GM21786 (cell line): ENCODE results near the gene TBC1D1.
A peak's percentile ranks its signal among the peaks of the same experiment; 100 is the strongest.

Source experiments
- ATAC-seq: cut with Tn5 transposase; IDR thresholded peaks from one replicate; pipeline ENCODE4 v1.9.1; 2021; ENCODE audit not compliant: unreplicated experiment

Gene TBC1D1

GRCh38 chr4:37890801-37891259 lies at the start of gene TBC1D1:
TBC1D1 (plus strand) TSS chr4:37891084; CDS start chr4:37902096, 11,012 bp downstream.
- peak; percentile 23 for ATAC-seq

GRCh38 chr4:37844204-37844603 lies 46.7 kb upstream of the TBC1D1 start:
- no peak for ATAC-seq

GRCh38 chr4:37845201-37845600 lies 45.7 kb upstream of the TBC1D1 start:
- ATAC-seq, result no peak

DNA sequence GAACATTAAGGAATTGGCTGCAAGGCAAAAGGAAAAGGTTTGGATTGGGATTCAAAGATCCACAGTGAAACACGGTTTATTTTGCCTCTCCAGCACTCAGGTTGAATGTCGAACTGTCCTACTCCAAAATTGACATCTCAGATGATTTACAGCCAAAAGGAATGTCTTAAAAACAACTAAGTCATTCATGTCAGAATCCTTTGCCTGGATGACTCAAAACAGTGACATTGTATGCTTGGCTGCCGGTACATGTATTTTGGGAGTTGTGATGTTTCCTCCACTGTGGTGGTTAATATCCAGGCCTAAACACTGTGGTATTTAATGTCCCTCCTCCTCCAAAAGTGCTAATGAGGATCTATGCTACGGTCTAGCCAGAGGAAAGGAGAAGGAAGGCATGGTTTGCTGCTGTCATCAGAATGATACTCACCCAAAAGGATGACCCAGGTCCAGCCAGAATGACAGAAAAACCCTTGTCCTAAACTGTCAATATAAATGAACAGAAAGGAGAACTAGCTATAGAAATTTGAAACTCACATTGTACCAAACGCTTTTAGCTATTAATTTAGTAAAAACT lies 43.5 kb upstream of the TBC1D1 start:
- ATAC-seq, result no peak

DNA sequence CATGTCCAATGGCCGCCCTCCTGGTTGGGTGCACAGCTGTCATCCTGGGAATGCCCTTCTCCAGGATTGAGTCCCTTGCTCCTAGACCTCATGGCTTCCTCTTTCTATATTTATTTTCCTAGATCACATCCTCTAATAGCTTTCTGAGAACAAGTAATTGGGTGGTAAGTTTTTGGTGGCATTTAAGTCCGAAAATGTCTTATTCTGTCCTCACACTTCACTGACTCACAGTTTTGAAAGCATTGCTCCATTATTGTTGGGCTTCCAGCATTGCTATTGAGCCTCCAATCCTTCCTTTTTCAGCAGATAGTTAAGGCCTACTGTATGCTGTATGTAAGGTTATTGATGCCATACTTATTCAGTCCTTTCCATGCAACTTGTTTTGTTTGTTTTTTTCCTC lies 38.5 kb upstream of the TBC1D1 start:
- ATAC-seq, result no peak

GRCh38 chr4:37858112-37858511 lies 32.8 kb upstream of the TBC1D1 start:
- ATAC-seq, result no peak

GRCh38 chr4:37858872-37859271 lies 32.0 kb upstream of the TBC1D1 start:
- no peak for ATAC-seq

- no peak for ATAC-seq
These were observed 30.6 kb upstream of the TBC1D1 start for GRCh38 chr4:37860266-37860665.

DNA sequence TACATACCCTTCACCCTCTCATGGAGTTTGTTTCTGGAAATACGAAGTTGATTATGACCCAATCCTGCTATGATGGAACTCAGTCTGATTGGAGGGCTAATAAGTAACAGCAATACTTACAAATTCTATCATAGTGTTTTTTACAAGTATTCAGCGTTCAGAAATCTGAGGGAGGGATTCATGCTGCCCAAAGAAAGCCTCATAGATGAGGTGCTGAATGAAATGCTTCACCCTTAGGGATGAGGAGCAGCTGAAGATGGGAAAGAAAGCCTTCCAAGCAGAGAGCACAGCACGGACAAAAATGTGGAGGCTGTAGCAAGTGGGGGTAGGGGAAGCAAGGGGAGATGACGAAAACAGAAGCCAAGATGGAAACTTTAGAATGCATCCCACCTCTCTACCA lies 27.9 kb upstream of the TBC1D1 start:
- ATAC-seq, result no peak

GRCh38 chr4:37864786-37865185 lies 26.1 kb upstream of the TBC1D1 start:
- no peak for ATAC-seq

DNA sequence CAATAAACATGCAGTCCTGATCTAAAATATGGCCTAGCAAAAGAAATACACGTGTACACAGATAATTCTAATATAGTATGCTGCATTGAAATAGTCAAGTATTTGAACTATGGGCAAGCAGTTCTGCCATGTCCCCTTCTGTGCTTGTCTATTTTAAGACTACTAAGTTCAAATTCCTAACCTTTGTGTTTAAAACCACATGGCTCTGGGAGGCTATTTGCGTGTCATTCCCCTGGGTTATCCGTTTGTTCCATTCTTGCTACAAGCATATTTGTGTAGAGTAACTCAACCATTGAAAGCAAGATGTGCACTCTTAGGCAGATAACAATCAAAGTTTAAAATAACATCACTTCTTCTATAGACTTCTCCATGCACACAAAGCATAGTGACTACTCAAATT lies 25.4 kb upstream of the TBC1D1 start:
- no peak for ATAC-seq

DNA sequence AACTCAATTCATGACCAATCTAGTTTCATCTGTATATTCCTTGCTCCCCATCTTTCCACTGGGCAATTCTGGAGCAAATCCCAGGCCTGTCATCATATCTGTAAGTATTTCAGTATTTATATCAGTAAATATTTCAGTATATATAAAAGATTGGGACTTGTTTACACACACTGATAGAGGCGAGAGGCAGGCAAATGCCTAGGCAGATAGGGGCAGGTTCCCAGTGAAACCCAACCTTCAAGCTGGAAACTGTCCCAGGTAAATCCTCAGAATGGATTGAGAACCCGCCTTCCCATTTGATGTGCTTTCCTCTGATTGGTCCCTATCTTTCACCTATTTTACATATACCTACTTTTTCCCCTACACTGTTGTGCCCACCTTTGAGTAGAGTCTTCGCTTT lies 23.8 kb upstream of the TBC1D1 start:
- ATAC-seq, result no peak

DNA sequence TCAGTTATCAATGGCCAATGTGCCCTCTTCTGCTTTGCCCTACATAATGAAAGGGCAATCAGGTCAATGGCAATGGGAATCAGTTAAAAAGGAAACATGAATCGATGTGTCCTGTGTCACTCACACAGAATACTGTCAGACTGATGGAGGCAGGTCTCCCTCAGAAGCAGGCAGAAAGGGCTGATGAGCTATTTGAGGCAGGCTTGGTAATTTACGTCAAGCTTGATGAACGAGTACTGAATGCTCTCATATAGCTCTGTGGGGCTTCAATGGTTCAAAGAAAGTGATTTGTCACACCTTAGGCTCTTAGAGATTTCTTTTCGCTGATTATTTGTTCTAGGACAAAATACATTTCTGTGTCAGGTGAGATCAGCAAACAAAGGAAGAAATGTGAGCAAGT lies 22.6 kb upstream of the TBC1D1 start:
- no peak for ATAC-seq

- ATAC-seq, result no peak
These were observed 18.4 kb upstream of the TBC1D1 start for GRCh38 chr4:37872310-37872988.

GRCh38 chr4:37873386-37873785 lies 17.5 kb upstream of the TBC1D1 start:
- no peak for ATAC-seq

GRCh38 chr4:37876156-37876555 lies 14.7 kb upstream of the TBC1D1 start:
- no peak for ATAC-seq

GRCh38 chr4:37879365-37879764 lies 11.5 kb upstream of the TBC1D1 start:
- ATAC-seq, result no peak

GRCh38 chr4:37881811-37882210 lies 9.1 kb upstream of the TBC1D1 start:
- no peak for ATAC-seq

GRCh38 chr4:37882665-37883296 lies 8.1 kb upstream of the TBC1D1 start:
- no peak for ATAC-seq

DNA sequence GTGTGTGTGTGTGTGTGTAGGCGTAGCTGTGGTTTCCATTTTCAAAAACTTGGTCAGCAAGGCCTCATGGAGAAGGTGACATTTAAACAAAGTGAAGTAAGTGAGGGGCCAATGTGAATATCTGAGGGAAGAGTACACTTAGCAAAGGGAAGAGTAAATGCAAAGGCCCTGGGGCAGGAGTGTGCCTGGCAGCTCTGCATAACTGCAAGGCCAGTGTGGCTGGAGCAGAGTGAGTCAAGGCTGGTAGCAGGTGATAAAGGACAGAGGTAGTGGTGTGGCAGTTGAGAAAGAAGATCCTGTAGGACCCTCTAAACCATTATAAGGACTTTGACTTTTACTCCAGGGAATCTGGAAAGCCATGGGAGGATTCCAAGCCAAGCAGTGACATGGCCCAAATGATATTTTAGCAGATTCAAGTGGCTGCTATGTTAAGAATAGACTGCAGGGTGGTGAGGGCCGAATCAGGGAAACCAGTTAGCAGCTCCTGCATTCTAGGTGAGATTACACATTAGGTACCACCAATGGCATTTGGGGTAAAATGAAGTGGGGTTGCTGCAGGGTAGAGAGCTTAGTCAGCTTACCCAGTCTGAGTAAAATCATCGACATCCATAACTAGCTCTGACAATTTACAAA lies 5.9 kb upstream of the TBC1D1 start:
- no peak for ATAC-seq

- no peak for ATAC-seq
These were observed 5.4 kb upstream of the TBC1D1 start for GRCh38 chr4:37885496-37885895.
